Measurements from ENCODE around the gene PRR14L. TPM values are rescaled to one million over a fixed set of nuclear protein-coding genes. Genes with fewer than 3 reads are reported as not detected.

Gene PRR14L
- polyA plus RNA-seq, 1 of the 3 experiments (the other 2 are of a cell fraction): 5.9 TPM

DNA sequence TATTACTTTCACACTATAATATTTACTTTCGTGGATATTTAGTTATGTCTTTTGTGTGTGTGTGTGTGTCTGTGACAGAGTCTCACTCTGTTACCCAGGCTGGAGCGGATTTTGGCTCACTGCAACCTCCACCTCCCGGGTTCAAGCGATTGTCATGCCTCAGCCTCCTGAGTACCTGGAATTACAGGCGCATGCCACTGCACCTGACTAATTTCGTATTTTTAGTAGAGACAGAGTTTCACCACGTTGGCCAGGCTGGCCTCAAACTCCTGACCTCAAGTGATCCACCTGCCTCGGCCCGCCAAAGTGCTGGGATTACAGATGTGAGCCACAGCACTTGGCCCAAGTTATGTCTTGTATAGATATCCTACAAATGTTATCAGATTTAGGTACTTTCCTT, 97.8 kb downstream of the PRR14L start:
- TF ChIP-seq, protein P1, sequence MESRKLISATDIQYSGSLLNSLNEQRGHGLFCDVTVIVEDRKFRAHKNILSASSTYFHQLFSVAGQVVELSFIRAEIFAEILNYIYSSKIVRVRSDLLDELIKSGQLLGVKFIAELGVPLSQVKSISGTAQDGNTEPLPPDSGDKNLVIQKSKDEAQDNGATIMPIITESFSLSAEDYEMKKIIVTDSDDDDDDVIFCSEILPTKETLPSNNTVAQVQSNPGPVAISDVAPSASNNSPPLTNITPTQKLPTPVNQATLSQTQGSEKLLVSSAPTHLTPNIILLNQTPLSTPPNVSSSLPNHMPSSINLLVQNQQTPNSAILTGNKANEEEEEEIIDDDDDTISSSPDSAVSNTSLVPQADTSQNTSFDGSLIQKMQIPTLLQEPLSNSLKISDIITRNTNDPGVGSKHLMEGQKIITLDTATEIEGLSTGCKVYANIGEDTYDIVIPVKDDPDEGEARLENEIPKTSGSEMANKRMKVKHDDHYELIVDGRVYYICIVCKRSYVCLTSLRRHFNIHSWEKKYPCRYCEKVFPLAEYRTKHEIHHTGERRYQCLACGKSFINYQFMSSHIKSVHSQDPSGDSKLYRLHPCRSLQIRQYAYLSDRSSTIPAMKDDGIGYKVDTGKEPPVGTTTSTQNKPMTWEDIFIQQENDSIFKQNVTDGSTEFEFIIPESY (IDR thresholded peaks at IDR 0.05; ENCODE audit: borderline replicate concordance, low read depth): no peak
- TF ChIP-seq POLR2AphosphoS5 (IDR thresholded peaks at IDR 0.05; ENCODE audit: low read depth, low read length) (no peak), ELF1 (IDR thresholded peaks at IDR 0.05) (no peak), EZH2phosphoT487 (IDR thresholded peaks at IDR 0.05; ENCODE audit: borderline replicate concordance, low read depth) (no peak), CTCF (IDR thresholded peaks at IDR 0.05) (no peak), RCOR1 (IDR thresholded peaks at IDR 0.05; ENCODE audit: low read length) (no peak), MXI1 (IDR thresholded peaks at IDR 0.05; ENCODE audit: low read depth, low read length) (no peak), YY1 (IDR thresholded peaks at IDR 0.05; ENCODE audit: low read depth) (no peak), EP300 (IDR thresholded peaks at IDR 0.05; ENCODE audit: borderline replicate concordance in 1 of 2, low read depth in 1 of 2, low read length in 1 of 2) (no peak), TEAD4 (IDR thresholded peaks at IDR 0.05; ENCODE audit: borderline replicate concordance, insufficient read depth) (no peak), USF2 (IDR thresholded peaks at IDR 0.05; ENCODE audit: borderline replicate concordance, low read depth, low read length) (no peak), SMC3 (IDR thresholded peaks at IDR 0.05; ENCODE audit: low read depth, low read length) (no peak), NRF1 (IDR thresholded peaks at IDR 0.05; ENCODE audit: low read depth, low read length) (no peak), TCF12 (IDR thresholded peaks at IDR 0.05) (no peak), MEF2A (IDR thresholded peaks at IDR 0.05; ENCODE audit: borderline replicate concordance, low read depth) (no peak), RXRA (IDR thresholded peaks at IDR 0.05; ENCODE audit: borderline replicate concordance, low read depth) (no peak), RFX5 (IDR thresholded peaks at IDR 0.05; ENCODE audit: low read length) (no peak), JUND (IDR thresholded peaks at IDR 0.05) (no peak), NFIC (IDR thresholded peaks at IDR 0.05; ENCODE audit: borderline replicate concordance) (no peak)
- TF ChIP-seq, protein P2, sequence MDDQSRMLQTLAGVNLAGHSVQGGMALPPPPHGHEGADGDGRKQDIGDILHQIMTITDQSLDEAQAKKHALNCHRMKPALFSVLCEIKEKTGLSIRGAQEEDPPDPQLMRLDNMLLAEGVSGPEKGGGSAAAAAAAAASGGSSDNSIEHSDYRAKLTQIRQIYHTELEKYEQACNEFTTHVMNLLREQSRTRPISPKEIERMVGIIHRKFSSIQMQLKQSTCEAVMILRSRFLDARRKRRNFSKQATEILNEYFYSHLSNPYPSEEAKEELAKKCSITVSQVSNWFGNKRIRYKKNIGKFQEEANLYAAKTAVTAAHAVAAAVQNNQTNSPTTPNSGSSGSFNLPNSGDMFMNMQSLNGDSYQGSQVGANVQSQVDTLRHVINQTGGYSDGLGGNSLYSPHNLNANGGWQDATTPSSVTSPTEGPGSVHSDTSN (IDR thresholded peaks at IDR 0.05): no peak
- POLR2A ChIA-PET: no interaction called here
- 90% methylated on average over 9 of the region's 9 CpGs for WGBS (ENCODE audit: low lambda C conversion rate)

More for the DNA sequence above, 97.8 kb downstream of the PRR14L start:
- Histone ChIP-seq H3K9ac (no peak overlapping the region), H3K4me3 (ENCODE audit: low read depth in 2 of 2, low read length in 1 of 2) (no peak overlapping the region), H3K27me3 (ENCODE audit: insufficient read depth) (no peaks in the 10 kb centered on the region), H3K9me2 (no peaks in the 10 kb centered on the region), H3K36me3 (replicated peaks in 1 of 2; ENCODE audit: control insufficient read depth in 1 of 2, insufficient read depth in 2 of 2, low read length in 1 of 2) (peaks cover 4 to 6% of the 10 kb centered on the region in 2 experiments), H4K20me1 (ENCODE audit: insufficient read depth) (peaks cover 10% of the 10 kb centered on the region; the same call in 1 of the 2 replicates), H3K4me1 (ENCODE audit: control insufficient read depth in 1 of 2, insufficient read depth in 2 of 2, low read depth in 1 of 2, low read length in 1 of 2) (no peaks in the 10 kb centered on the region; a peak in 1 of 4 replicates), H3K4me2 (no peak overlapping the region), H3K9me3 (no peaks in the 10 kb centered on the region), H3K79me2 (ENCODE audit: insufficient read depth) (peaks cover 76% of the 10 kb centered on the region), H2AFZ (ENCODE audit: low read depth) (no peak overlapping the region), H3K27ac (ENCODE audit: low read depth in 2 of 2, low read length in 1 of 2) (no peak overlapping the region), H3F3A (replicated peaks; ENCODE audit: insufficient read depth) (peaks cover 8% of the 10 kb centered on the region)
- CTCF ChIA-PET: no interaction called here
- no peak for DNase-seq
